T1000 (cell line): Measurements from ENCODE around the gene MINDY2.

Experiments
- DNase-seq: peaks from one replicate; lab custom pipeline; 2025; ENCODE audit warnings: mixed read lengths; lab: John Stamatoyannopoulos, UW

The MINDY2 gene

GRCh38 chr15:58770857-58771620, at the start of gene MINDY2:
Gene MINDY2 (plus strand): TSS chr15:58771302. CDS start chr15:58771396, 94 bp downstream.
- DNase-seq, result peak; percentile 92

GRCh38 chr15:58724466-58724865, 46.6 kb upstream of the MINDY2 start:
- no peak for DNase-seq

GRCh38 chr15:58726867-58727266, 44.2 kb upstream of the MINDY2 start:
- no peak for DNase-seq

GRCh38 chr15:58731756-58732535, 39.2 kb upstream of the MINDY2 start:
- DNase-seq, result no peak

- no peak for DNase-seq
Observed at GRCh38 chr15:58732625-58733363, 38.3 kb upstream of the MINDY2 start.

- no peak for DNase-seq
Observed at GRCh38 chr15:58734859-58735258, 36.2 kb upstream of the MINDY2 start.

GRCh38 chr15:58736018-58736643, 35.0 kb upstream of the MINDY2 start:
- no peak for DNase-seq

GRCh38 chr15:58737298-58737697, 33.8 kb upstream of the MINDY2 start:
- DNase-seq, result no peak

GRCh38 chr15:58738046-58738707, 32.9 kb upstream of the MINDY2 start:
- DNase-seq, result no peak

- DNase-seq, result no peak
Observed at GRCh38 chr15:58740436-58740835, 30.7 kb upstream of the MINDY2 start.

- no peak for DNase-seq
Observed at GRCh38 chr15:58741032-58741431, 30.1 kb upstream of the MINDY2 start.

- DNase-seq, result no peak
Observed at GRCh38 chr15:58742022-58742813, 28.9 kb upstream of the MINDY2 start.

- DNase-seq, result no peak
Observed at GRCh38 chr15:58742819-58743502, 28.1 kb upstream of the MINDY2 start.

GRCh38 chr15:58746174-58746573, 24.9 kb upstream of the MINDY2 start:
- DNase-seq, result no peak

- no peak for DNase-seq
Observed at GRCh38 chr15:58748040-58748851, 22.9 kb upstream of the MINDY2 start.

- DNase-seq, result peak; percentile 2
Observed at GRCh38 chr15:58748852-58749531, 22.1 kb upstream of the MINDY2 start.

- peak; percentile 98 for DNase-seq
Observed at GRCh38 chr15:58749532-58750337, 21.4 kb upstream of the MINDY2 start, which contains the start of gene ADAM10. Gene ADAM10 (minus strand): TSS chr15:58749707. CDS start chr15:58749534, 173 bp downstream.

- DNase-seq, result no peak
Observed at GRCh38 chr15:58752716-58753115, 18.4 kb upstream of the MINDY2 start.
